Type B pancreatic cell (in vitro differentiated cells): ENCODE measurements around the gene MMP12. TPM values are rescaled to one million over a fixed set of nuclear protein-coding genes. Genes with fewer than 3 reads are reported as not detected.

Source experiments
- DNase-seq: peaks from one replicate; pipeline ENCODE4 v3.0.0; 2021; ENCODE audit warnings: mixed read lengths; ENCODE audit not compliant: unreplicated experiment; ENCODE audit errors: extremely low spot score
- H3K27ac Mint-ChIP-seq: 2 replicates; pipeline ENCODE4 v1.8.0; 2021; ENCODE audit warnings: mild to moderate bottlenecking, mixed read lengths
- H3K27me3 Mint-ChIP-seq: 2 replicates; pipeline ENCODE4 v1.8.0; 2021; ENCODE audit warnings: mixed read lengths
- H3K36me3 Mint-ChIP-seq: 2 replicates; pipeline ENCODE4 v1.8.0; 2021; ENCODE audit warnings: mixed read lengths
- H3K4me1 Mint-ChIP-seq: one replicate; pipeline ENCODE4 v1.8.0; 2021; ENCODE audit warnings: mixed read lengths; ENCODE audit not compliant: unreplicated experiment
- H3K4me3 Mint-ChIP-seq: 2 replicates; pipeline ENCODE4 v1.8.0; 2021; ENCODE audit warnings: mild to moderate bottlenecking, mixed read lengths
- H3K9me3 Mint-ChIP-seq: 2 replicates; pipeline ENCODE4 v1.8.0; 2021; ENCODE audit warnings: mixed read lengths
- CTCF ChIP-seq: fragments of 200-600 bp; sonication (generic); conservative IDR thresholded peaks from 2 replicates; pipeline ENCODE4 v1.5.0; 2021; ENCODE audit warnings: antibody characterized with exemption, mild to moderate bottlenecking
- long read RNA-seq: library from polyadenylated mRNA; unstranded; transcript quantifications from one replicate; pipeline ENCODE4 v2.0.0, GENCODE V29; 2020
- total RNA-seq: library from RNA; stranded (reverse); gene quantifications from 2 replicates; pipeline ENCODE4 v1.2.1, GENCODE V29; 2021; ENCODE audit warnings: low replicate concordance

Gene MMP12
- total RNA-seq: 0.27 TPM in 1 of 2 replicates, not detected in the other
- long read RNA-seq, partial matches to known transcripts: 2 of 2 reads
- long read RNA-seq, other reads (novel, unspliced or antisense): 0 of 2 reads

- no peak for TF ChIP-seq CTCF
- DNase-seq: no peak
- no peaks in the 10 kb centered on the region for H3K36me3 Mint-ChIP-seq
- H3K4me1 Mint-ChIP-seq: no peaks in the 10 kb centered on the region
- H3K4me3 Mint-ChIP-seq: no peak within 1 kb of the TSS
- H3K27me3 Mint-ChIP-seq: no peaks in the 10 kb centered on the region
- no peak within 1 kb of the TSS for H3K27ac Mint-ChIP-seq
- H3K9me3 Mint-ChIP-seq: no peaks in the 10 kb centered on the region
Observed at GRCh38 chr11:102874852-102875251, at the start of gene MMP12. TSS of gene MMP12 (minus strand) at chr11:102874982. CDS start at chr11:102874937, 45 bp downstream.

GRCh38 chr11:102921587-102922220 is 46.9 kb upstream of the MMP12 start:
- H3K27ac Mint-ChIP-seq: no peak overlapping the region
- no peak overlapping the region for H3K4me3 Mint-ChIP-seq
- H3K36me3 Mint-ChIP-seq: no peaks in the 10 kb centered on the region
- no peak for DNase-seq
- TF ChIP-seq CTCF: no peak
- no peaks in the 10 kb centered on the region for H3K4me1 Mint-ChIP-seq
- H3K9me3 Mint-ChIP-seq: no peaks in the 10 kb centered on the region
- H3K27me3 Mint-ChIP-seq: no peaks in the 10 kb centered on the region

- no peak overlapping the region for H3K27ac Mint-ChIP-seq
Observed at GRCh38 chr11:102920118-102920684, 45.4 kb upstream of the MMP12 start.

GRCh38 chr11:102915044-102915375 is 40.2 kb upstream of the MMP12 start:
- no peaks in the 10 kb centered on the region for H3K9me3 Mint-ChIP-seq
- H3K4me1 Mint-ChIP-seq: peaks cover 4% of the 10 kb centered on the region
- H3K27ac Mint-ChIP-seq: no peak overlapping the region
- H3K36me3 Mint-ChIP-seq: no peaks in the 10 kb centered on the region
- DNase-seq: no peak
- peak; percentile 7 for TF ChIP-seq CTCF
- no peaks in the 10 kb centered on the region for H3K27me3 Mint-ChIP-seq
- no peak overlapping the region for H3K4me3 Mint-ChIP-seq

More at GRCh38 chr11:102920118-102920684, 45.4 kb upstream of the MMP12 start:
- no peaks in the 10 kb centered on the region for H3K36me3 Mint-ChIP-seq
- H3K27me3 Mint-ChIP-seq: no peaks in the 10 kb centered on the region
- H3K4me3 Mint-ChIP-seq: no peak overlapping the region
- no peak for DNase-seq
- H3K4me1 Mint-ChIP-seq: no peaks in the 10 kb centered on the region
- TF ChIP-seq CTCF: no peak
- no peaks in the 10 kb centered on the region for H3K9me3 Mint-ChIP-seq

- H3K27me3 Mint-ChIP-seq: no peaks in the 10 kb centered on the region
- H3K36me3 Mint-ChIP-seq: no peaks in the 10 kb centered on the region
- no peak for DNase-seq
- peak; percentile 70 for TF ChIP-seq CTCF
- H3K27ac Mint-ChIP-seq: no peak overlapping the region
- no peaks in the 10 kb centered on the region for H3K9me3 Mint-ChIP-seq
- H3K4me1 Mint-ChIP-seq: peaks cover 4% of the 10 kb centered on the region
- no peak overlapping the region for H3K4me3 Mint-ChIP-seq
Observed at GRCh38 chr11:102914238-102915043, 39.7 kb upstream of the MMP12 start.
